Measurements from ENCODE around the gene NEMP2.

DNA sequence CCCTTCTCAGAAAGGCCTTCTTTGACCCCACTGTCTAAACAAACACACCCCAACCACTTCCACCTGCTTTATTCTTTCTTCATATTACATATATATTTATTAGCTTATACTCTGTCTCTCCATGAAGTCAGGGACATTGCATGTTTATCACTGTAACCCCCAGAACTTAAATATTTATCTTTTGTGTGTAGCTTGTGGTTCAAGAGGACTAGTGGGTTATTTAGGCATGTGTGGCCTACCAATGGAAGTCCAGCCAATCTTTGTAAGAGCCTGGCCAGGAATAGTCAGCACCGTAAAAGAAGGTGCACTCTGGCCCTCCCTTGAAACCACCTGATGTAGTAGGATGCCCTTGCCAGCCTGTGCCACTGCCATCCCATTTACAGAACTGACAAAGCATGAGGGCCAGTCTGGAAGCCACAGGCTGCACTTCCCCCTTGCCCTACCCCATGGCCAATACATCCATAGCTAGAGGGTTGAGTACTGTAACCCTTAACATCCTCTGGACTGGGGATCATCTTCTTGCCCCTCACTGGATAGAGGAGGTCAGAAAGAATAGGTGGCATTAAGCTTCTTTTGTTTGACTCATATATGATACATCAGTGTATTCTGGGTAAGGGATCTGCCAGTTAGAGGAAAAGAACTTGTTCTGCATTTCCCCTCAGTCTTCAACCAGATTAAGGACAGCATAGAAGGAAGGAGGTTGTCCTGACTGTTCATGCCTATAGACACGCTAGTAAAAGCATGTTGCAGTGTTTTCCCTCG, 4.9 kb downstream of the NEMP2 start:
- TF ChIP-seq, protein P1, sequence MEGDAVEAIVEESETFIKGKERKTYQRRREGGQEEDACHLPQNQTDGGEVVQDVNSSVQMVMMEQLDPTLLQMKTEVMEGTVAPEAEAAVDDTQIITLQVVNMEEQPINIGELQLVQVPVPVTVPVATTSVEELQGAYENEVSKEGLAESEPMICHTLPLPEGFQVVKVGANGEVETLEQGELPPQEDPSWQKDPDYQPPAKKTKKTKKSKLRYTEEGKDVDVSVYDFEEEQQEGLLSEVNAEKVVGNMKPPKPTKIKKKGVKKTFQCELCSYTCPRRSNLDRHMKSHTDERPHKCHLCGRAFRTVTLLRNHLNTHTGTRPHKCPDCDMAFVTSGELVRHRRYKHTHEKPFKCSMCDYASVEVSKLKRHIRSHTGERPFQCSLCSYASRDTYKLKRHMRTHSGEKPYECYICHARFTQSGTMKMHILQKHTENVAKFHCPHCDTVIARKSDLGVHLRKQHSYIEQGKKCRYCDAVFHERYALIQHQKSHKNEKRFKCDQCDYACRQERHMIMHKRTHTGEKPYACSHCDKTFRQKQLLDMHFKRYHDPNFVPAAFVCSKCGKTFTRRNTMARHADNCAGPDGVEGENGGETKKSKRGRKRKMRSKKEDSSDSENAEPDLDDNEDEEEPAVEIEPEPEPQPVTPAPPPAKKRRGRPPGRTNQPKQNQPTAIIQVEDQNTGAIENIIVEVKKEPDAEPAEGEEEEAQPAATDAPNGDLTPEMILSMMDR (IDR thresholded peaks at IDR 0.05) = no peak
- no peak for TF ChIP-seq POLR2A (IDR thresholded peaks at IDR 0.05)

Data from lower leg skin (tissue), 3 donors.